ENCODE results near the gene CLDND1. TPM values are rescaled to one million over a fixed set of nuclear protein-coding genes. Genes with fewer than 3 reads are reported as not detected.

Gene CLDND1
- total and polyA plus RNA-seq, 2 experiments from 2014 or later, result 51.3 to 60.7 TPM

GRCh38 chr3:98565237-98565643 is 42.5 kb upstream of the CLDND1 start:
- Histone ChIP-seq H3K27ac (no peak overlapping the region), H3K9ac (no peak overlapping the region), H3K9me3 (ENCODE audit: low read depth) (no peaks in the 10 kb centered on the region), H3K4me3 (no peak overlapping the region), H3K4me1 (ENCODE audit: insufficient read depth) (peaks cover 25% of the 10 kb centered on the region), H2AFZ (no peak overlapping the region), H3F3A (ENCODE audit: insufficient read depth) (peaks cover 7% of the 10 kb centered on the region; the same call in 1 of the 2 replicates), H3K4me2 (ENCODE audit: unreplicated experiment) (no peak overlapping the region), H3K27me3 (replicated peaks; ENCODE audit: insufficient read depth) (no peaks in the 10 kb centered on the region), H3K36me3 (ENCODE audit: low read depth) (no peaks in the 10 kb centered on the region), H3K9me2 (ENCODE audit: insufficient read depth) (no peaks in the 10 kb centered on the region), H3K79me2 (ENCODE audit: insufficient read depth) (no peaks in the 10 kb centered on the region), H4K20me1 (ENCODE audit: insufficient read depth) (no peaks in the 10 kb centered on the region)
- no peak for TF ChIP-seq EZH2 (IDR thresholded peaks at IDR 0.05; ENCODE audit: insufficient read depth, poor library complexity, severe bottlenecking)
- no peak for TF ChIP-seq EZH2phosphoT487 (IDR thresholded peaks at IDR 0.05; ENCODE audit: insufficient read depth, low read depth)
- in situ Hi-C loops (cut with MboI), result no loop called here
- DNase-seq, result no peak
- 10 to 11% methylated on average over 3 of the region's 3 CpGs for WGBS, 2 experiments (ENCODE audit: low coverage in 1 of 2, low lambda C conversion rate in 2 of 2, missing lambda C conversion rate in 2 of 2)

- H3K79me2 ChIP-seq (ENCODE audit: insufficient read depth), result no peaks in the 10 kb centered on the region
- no peak overlapping the region for H3K4me2 ChIP-seq (ENCODE audit: unreplicated experiment)
- no peak overlapping the region for H3K9ac ChIP-seq
- no peak for DNase-seq
- H3K4me3 ChIP-seq, result no peak overlapping the region
- H3K27ac ChIP-seq, result no peak overlapping the region
- H3F3A ChIP-seq (ENCODE audit: insufficient read depth), result peaks cover 7% of the 10 kb centered on the region; the same call in 1 of the 2 replicates
- no peaks in the 10 kb centered on the region for H4K20me1 ChIP-seq (ENCODE audit: insufficient read depth)
- WGBS, 2 experiments (ENCODE audit: low coverage in 1 of 2, low lambda C conversion rate in 2 of 2, missing lambda C conversion rate in 2 of 2), result 76 to 77% methylated on average over 7 of the region's 7 CpGs
- H2AFZ ChIP-seq, result no peak overlapping the region
- in situ Hi-C loops (cut with MboI), result no loop called here
- H3K9me3 ChIP-seq (ENCODE audit: low read depth), result no peaks in the 10 kb centered on the region
- no peaks in the 10 kb centered on the region for H3K9me2 ChIP-seq (ENCODE audit: insufficient read depth)
- peaks cover 25% of the 10 kb centered on the region for H3K4me1 ChIP-seq (ENCODE audit: insufficient read depth)
- no peaks in the 10 kb centered on the region for H3K36me3 ChIP-seq (ENCODE audit: low read depth)
- TF ChIP-seq EZH2phosphoT487 (IDR thresholded peaks at IDR 0.05; ENCODE audit: insufficient read depth, low read depth), result no peak
- no peak for TF ChIP-seq EZH2 (IDR thresholded peaks at IDR 0.05; ENCODE audit: insufficient read depth, poor library complexity, severe bottlenecking)
- no peaks in the 10 kb centered on the region for H3K27me3 ChIP-seq (replicated peaks; ENCODE audit: insufficient read depth)
These were observed 41.7 kb upstream of the CLDND1 start for GRCh38 chr3:98564282-98565005.

- in situ Hi-C loops (cut with MboI), result no loop called here
- no peak overlapping the region for H3K4me3 ChIP-seq
- peak overlapping the region; percentile 4 for H3K4me2 ChIP-seq (ENCODE audit: unreplicated experiment)
- no peaks in the 10 kb centered on the region for H3K9me3 ChIP-seq (ENCODE audit: low read depth)
- TF ChIP-seq EZH2phosphoT487 (IDR thresholded peaks at IDR 0.05; ENCODE audit: insufficient read depth, low read depth) (no peak), EZH2 (IDR thresholded peaks at IDR 0.05; ENCODE audit: insufficient read depth, poor library complexity, severe bottlenecking) (no peak)
- H3K4me1 ChIP-seq (ENCODE audit: insufficient read depth), result peaks cover 25% of the 10 kb centered on the region
- H3K36me3 ChIP-seq (ENCODE audit: low read depth), result no peaks in the 10 kb centered on the region
- peak; percentile 77 for DNase-seq
- H4K20me1 ChIP-seq (ENCODE audit: insufficient read depth), result no peaks in the 10 kb centered on the region
- H3K27ac ChIP-seq, result no peak overlapping the region
- H3K9me2 ChIP-seq (ENCODE audit: insufficient read depth), result no peaks in the 10 kb centered on the region
- no peak overlapping the region for H2AFZ ChIP-seq
- 60 to 70% methylated on average over 4 of the region's 4 CpGs for WGBS, 2 experiments (ENCODE audit: low coverage in 1 of 2, low lambda C conversion rate in 2 of 2, missing lambda C conversion rate in 2 of 2)
- no peak overlapping the region for H3K9ac ChIP-seq
- H3K79me2 ChIP-seq (ENCODE audit: insufficient read depth), result no peaks in the 10 kb centered on the region
- H3K27me3 ChIP-seq (replicated peaks; ENCODE audit: insufficient read depth), result no peaks in the 10 kb centered on the region
- peaks cover 7% of the 10 kb centered on the region; the same call in 1 of the 2 replicates for H3F3A ChIP-seq (ENCODE audit: insufficient read depth)
These were observed 41.1 kb upstream of the CLDND1 start for GRCh38 chr3:98563661-98564281.

GRCh38 chr3:98561727-98562521 is 39.2 kb upstream of the CLDND1 start:
- Histone ChIP-seq H3K4me2 (ENCODE audit: unreplicated experiment) (no peak overlapping the region), H3K79me2 (ENCODE audit: insufficient read depth) (no peaks in the 10 kb centered on the region), H3K9ac (no peak overlapping the region), H3K27ac (no peak overlapping the region), H3K27me3 (replicated peaks; ENCODE audit: insufficient read depth) (peaks cover 4% of the 10 kb centered on the region; the same call in 1 of the 2 replicates), H2AFZ (no peak overlapping the region), H3K36me3 (ENCODE audit: low read depth) (no peaks in the 10 kb centered on the region), H4K20me1 (ENCODE audit: insufficient read depth) (no peaks in the 10 kb centered on the region), H3K9me3 (ENCODE audit: low read depth) (no peaks in the 10 kb centered on the region), H3K4me1 (ENCODE audit: insufficient read depth) (peaks cover 25% of the 10 kb centered on the region), H3K9me2 (ENCODE audit: insufficient read depth) (no peaks in the 10 kb centered on the region), H3F3A (ENCODE audit: insufficient read depth) (peaks cover 7% of the 10 kb centered on the region; the same call in 1 of the 2 replicates), H3K4me3 (no peak overlapping the region)
- WGBS, 2 experiments (ENCODE audit: low coverage in 1 of 2, low lambda C conversion rate in 2 of 2, missing lambda C conversion rate in 2 of 2), result 82% methylated on average over 5 of the region's 5 CpGs
- peak; percentile 58 for DNase-seq
- in situ Hi-C loops (cut with MboI), result no loop called here
- TF ChIP-seq EZH2 (IDR thresholded peaks at IDR 0.05; ENCODE audit: insufficient read depth, poor library complexity, severe bottlenecking) (no peak), EZH2phosphoT487 (IDR thresholded peaks at IDR 0.05; ENCODE audit: insufficient read depth, low read depth) (no peak)

All from GM23248 (cell line).